Activated CD4-positive, alpha-beta T cell treated with anti-CD3 and anti-CD28 coated beads, Interleukin-2, amount 50 U/mL, for 48 hours (primary cell): ENCODE measurements around the gene CNTN5.

Source experiments
- DNase-seq, 2 experiments: peaks; one replicate each; pipeline ENCODE4 v3.0.0-alpha.2; 2020

Gene CNTN5

DNA sequence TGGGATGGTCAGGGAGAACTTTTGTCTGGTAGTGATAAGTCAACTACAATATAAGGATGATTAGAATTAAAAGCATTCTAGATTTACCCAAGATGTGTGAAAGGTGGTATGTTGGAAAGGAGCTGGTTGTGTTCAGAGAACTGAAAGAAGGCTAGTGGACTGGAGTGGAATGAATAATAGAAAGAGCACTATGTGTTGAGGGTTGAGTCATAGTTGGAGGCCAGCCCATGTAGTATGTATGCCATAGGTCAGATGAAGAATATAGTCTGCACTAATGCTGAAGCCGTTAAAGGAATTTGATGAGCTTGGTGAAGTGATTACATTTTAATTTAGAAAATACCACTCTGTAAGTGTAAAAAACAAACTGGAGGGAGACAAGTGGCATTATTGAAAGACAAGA, 514.1 kb downstream of the CNTN5 start:
- no peak for DNase-seq

GRCh38 chr11:99535406-99535805, 514.7 kb downstream of the CNTN5 start:
- DNase-seq = no peak

GRCh38 chr11:99535819-99536218, 515.1 kb downstream of the CNTN5 start:
- no peak for DNase-seq

DNA sequence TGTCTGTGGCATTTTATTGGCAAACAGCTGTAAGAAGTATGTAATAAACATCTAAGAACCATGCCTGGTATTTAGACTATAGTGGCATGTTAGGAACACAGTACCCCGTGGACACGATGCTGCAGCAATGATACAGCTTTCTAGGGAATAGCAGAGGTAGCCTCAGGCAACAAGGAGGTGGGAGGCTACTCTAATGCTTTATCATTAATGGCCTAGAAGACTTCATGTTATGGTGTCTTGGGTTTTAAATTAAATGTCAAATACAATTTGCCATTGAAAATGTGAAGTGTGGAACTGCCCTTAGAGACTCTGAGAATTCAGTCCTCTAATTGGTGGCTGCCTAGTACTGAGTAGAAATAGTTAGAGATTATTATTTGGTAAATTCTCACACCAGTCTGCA, 516.9 kb downstream of the CNTN5 start:
- DNase-seq = no peak

DNA sequence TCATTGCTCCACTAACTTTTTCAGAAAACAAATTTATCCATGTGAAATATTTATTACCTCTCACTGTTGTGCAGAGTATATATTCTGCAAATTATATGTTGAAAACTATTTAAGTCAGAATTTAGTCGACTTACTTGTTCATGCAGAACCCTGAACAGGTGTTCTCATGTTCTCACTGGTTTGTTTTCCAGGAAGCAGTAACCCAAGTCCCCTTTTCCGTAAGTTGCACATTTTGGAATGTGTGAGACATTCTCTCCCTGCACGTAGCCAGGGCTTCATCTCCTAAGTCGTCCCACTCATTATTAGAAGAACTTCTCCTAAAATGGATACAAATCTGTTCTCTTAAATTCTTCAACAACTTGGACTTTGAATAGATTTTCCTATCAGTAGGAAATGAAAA, 524.9 kb downstream of the CNTN5 start:
- no peak for DNase-seq

DNA sequence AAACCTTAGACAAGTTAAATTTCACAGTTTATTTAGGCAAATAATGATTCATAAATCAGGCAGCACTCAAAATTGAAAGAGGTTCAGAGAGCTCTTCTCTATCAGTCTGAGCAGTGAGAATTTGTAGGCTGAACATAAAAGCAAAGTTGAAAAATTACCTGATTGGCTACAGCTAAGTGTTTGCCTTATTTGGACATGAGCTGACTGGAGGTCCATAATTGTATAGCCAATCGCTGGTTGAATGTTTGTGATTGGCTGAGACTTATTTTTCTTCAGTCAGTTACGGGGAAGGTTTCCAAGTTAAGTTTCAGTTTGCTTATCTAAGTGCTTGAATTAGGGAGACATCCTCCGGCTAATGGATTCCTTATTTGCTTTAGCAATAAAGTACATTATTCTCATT, 527.5 kb downstream of the CNTN5 start:
- DNase-seq = no peak

DNA sequence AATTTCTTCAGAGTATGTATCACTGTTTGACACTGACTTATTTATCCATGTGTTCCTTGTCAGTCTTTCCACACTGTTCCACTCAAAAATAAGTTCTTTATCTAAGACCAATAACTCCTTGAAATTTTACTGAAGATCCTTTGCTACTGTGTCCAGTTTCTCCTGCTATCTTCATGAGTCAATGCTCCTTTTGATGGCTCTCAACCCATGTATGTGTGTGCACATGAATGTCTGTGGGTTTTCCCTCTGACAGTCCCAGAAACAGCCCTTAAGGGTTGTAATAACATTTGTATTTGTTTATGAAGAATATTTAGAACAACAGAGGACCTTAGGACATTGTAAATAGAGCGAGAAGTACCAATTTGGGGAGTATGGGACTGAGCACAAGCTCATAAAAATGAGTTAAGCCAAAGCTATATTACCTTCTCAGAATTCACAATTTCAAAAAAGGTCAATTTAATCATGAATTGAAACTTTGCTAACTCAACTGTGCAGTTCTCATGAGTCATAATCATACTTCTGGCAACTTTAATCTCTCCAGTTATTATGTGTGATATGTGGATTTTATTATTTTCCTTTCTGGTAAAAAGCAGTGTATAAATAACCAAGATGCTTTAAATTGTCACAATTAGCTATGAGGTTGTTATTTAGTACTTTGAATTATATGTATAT, 533.6 kb downstream of the CNTN5 start:
- no peak for DNase-seq

DNA sequence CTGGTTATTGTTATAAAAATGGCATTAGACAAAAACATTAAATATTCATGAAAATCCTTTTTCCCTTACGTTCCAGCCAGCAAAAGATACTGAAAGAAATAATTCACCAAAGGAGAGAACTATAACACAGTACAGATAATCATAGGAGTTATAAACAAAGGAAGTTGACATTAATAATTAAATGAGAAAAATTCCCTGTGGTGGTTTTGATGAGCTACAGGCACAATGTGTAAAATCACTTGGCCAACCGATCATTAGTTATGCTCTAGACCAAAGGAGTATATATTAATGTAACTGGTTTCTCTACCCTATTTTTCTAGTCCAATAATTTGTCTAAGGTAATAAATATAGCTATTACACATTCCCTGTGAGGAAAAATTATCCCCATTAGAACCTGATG, 534.7 kb downstream of the CNTN5 start:
- no peak for DNase-seq

- DNase-seq = no peak
Observed at GRCh38 chr11:99565333-99565732, 544.6 kb downstream of the CNTN5 start.

- DNase-seq = no peak
Observed at GRCh38 chr11:99567334-99567956, 546.7 kb downstream of the CNTN5 start.

DNA sequence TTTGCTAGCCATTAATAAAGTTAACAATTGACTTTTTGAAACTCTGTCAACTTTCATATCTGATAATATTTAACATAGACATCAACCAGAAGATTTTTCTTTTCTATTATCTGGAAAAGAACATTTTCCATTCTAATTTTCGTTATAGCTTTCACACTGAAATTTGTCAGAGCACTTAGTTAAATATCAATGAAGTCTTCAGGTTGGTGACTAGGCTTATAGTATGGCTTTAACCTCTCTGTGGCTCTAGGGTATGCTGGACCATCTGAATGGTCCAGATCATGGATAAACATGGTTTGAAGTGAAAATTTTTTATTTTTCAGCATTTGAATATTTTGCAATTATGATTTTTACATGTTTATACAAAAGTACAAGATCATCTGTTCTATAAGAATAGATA, 548.1 kb downstream of the CNTN5 start:
- DNase-seq = no peak

DNA sequence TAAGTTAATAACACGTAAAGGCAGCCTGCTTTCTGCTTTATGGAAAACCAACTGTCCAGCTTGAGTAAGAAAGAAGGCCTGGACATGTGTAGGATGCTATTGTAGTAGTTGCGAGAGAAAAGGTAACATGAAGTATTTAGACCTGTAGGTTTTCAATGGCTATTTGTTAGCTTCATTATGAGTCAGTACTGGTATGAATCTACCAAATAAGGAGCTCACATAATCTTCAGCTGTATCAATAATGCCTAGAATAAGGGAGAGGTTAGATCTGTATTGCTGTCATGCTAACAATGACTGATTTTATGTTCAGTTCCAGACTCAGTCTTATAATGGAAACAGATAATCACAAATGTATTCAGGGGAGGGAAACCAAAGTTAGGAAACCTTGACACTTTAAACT, 550.3 kb downstream of the CNTN5 start:
- DNase-seq = no peak

DNA sequence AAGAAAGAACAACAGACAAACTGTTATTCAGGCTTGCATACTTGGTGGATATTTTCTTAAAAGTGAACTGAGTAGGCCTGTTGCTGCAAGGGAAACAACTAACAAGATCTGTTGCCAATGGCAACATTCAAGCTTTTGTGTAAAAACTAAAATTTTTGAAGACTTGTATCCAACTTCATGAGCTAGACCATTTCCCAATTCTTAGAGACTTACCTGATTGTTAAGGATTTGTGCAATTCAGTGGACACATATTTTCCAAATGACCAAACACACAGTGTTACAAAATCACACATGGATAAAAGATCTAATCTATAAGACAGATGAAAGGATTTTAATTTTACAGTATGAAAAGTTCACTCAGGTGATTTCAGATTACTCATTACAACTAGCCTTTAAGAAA, 564.1 kb downstream of the CNTN5 start:
- DNase-seq = no peak

DNA sequence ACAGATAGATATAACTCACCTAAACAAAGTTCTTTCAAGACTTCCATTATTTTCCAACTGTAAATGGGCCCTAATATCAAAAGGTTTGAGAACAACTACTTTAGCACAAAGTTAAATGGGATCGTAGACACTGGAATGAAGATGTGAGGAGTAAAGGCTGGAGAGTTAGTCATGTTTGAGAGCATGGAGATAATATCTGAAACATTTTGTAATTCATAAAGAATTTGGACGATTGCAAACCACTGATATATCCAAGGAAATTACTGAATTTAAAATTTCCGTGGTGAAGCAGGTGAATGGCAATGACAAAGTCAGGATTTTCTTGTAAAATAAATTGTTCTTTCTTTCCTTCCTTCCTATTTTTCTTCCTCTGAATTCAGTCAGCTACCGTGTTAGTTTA, 564.9 kb downstream of the CNTN5 start:
- no peak for DNase-seq

GRCh38 chr11:99589771-99590170, 569.0 kb downstream of the CNTN5 start:
- DNase-seq = no peak

GRCh38 chr11:99592266-99592665, 571.5 kb downstream of the CNTN5 start:
- no peak for DNase-seq

DNA sequence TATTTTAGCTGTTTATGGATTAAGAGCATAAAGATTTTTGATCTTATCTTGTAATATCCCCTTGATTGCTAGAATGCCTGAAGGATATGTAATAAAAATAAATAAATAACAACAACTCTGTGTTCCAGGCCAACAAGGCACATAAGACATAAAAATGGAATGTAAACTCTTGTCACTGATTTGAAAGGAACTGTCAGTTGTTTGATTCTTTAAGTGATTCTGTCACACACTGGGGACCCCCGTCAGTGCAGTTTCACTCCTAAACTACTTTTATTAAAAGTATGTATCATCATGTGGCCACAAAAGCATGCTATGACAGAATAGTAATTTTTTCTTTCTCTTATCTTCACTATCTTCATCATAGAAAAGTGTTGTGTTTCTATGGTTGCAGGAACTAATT, 572.4 kb downstream of the CNTN5 start:
- no peak for DNase-seq

DNA sequence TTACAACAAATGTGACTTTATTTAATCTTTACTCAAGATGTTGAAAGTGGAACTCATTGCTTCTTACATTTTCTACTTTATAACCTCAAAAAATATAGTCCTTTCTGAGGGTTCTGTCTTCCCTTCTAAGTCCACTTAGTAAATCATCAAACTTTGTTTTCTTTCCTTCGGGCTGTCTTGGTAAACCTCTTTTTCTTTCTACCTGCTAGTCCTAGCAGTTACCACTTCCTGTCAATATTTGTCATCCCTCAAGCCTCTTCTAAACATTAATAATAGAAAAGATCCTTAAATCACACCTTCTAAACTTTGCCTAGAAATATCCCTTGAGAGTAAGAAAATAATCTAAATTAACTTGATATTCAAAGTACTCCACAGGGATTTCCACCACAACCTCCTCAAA, 580.4 kb downstream of the CNTN5 start:
- DNase-seq = no peak

GRCh38 chr11:99614352-99614751, 593.6 kb downstream of the CNTN5 start:
- no peak for DNase-seq

DNA sequence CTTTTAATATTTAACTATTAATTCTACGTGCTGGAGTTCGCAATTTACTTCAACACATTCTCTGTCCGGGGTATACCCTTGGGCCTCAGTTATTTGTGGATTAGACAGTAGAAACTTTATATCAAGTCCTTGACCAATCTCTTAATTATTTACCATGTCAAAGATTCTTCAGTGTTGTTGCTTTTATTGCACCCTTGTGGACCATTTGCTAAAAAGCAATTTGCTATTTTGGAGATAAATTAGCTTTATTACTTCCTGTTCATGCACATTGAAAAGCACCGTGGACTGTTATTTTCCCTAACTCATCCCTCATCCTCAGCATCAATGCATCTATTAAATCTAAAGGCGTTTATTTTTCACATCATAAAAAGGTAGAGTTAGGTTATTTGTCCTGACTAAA, 609.9 kb downstream of the CNTN5 start:
- no peak for DNase-seq

- DNase-seq = no peak
Observed at GRCh38 chr11:99631618-99632017, 610.9 kb downstream of the CNTN5 start.

GRCh38 chr11:99632969-99633368, 612.2 kb downstream of the CNTN5 start:
- no peak for DNase-seq

- DNase-seq = no peak
Observed at GRCh38 chr11:99634581-99634980, 613.8 kb downstream of the CNTN5 start.

GRCh38 chr11:99638073-99638553, 617.4 kb downstream of the CNTN5 start:
- no peak for DNase-seq

GRCh38 chr11:99640671-99641070, 619.9 kb downstream of the CNTN5 start:
- no peak for DNase-seq
